Activated T-cell treated with anti-CD3 and anti-CD28 coated beads, Interleukin-2, amount 50 U/mL, for 72 hours (primary cell): ENCODE results near the gene SLC37A3. TPM values are rescaled to one million over a fixed set of nuclear protein-coding genes. Genes with fewer than 3 reads are reported as not detected.
"Not testable (repeated sequence)": the region's sequence is repeated elsewhere in the genome, so short reads cannot be mapped to it uniquely, and the experiment has no call there.

ENCODE experiments used
- ATAC-seq, 2 donors: fragments of 150-1000 bp; cut with Tn5 transposase; replicated peaks in 1 of 2; 2 replicates each; pipeline ENCODE4 v1.10.0; 2021; ENCODE audit warnings: moderate library complexity in 2 of 2, mild to moderate bottlenecking in 1 of 2
- DNase-seq, 2 donors: peaks; one replicate each; pipeline ENCODE4 v3.0.0; 2021 to 2022; ENCODE audit warnings: mixed read lengths in 1 of 2
- H3K27ac Mint-ChIP-seq: one replicate; pipeline ENCODE4 v1.8.0; 2022; ENCODE audit warnings: mild to moderate bottlenecking, moderate library complexity, mixed read lengths
- H3K27me3 Mint-ChIP-seq: one replicate; pipeline ENCODE4 v1.8.0; 2022; ENCODE audit warnings: low read depth, mixed read lengths
- H3K36me3 Mint-ChIP-seq, 2 donors: one replicate each; pipeline ENCODE4 v1.8.0; 2022; ENCODE audit warnings: mixed read lengths in 2 of 2, mild to moderate bottlenecking in 1 of 2; ENCODE audit not compliant: insufficient read depth in 2 of 2
- H3K4me1 Mint-ChIP-seq: one replicate; pipeline ENCODE4 v1.8.0; 2022; ENCODE audit warnings: low read depth, mixed read lengths
- H3K4me3 Mint-ChIP-seq, 2 donors: one replicate each; pipeline ENCODE4 v1.8.0; 2022; ENCODE audit warnings: mild to moderate bottlenecking in 2 of 2, mixed read lengths in 2 of 2, moderate library complexity in 2 of 2
- H3K9me3 Mint-ChIP-seq, 2 donors: one replicate each; pipeline ENCODE4 v1.8.0; 2022; ENCODE audit warnings: mixed read lengths in 2 of 2
- total RNA-seq, 2 donors: library from RNA; stranded (reverse); gene quantifications; one replicate each; pipeline ENCODE4 v1.2.3, GENCODE V29; 2022

Gene SLC37A3
- total RNA-seq, 2 donors from 2014 or later: 54.0 to 77.7 TPM

DNA sequence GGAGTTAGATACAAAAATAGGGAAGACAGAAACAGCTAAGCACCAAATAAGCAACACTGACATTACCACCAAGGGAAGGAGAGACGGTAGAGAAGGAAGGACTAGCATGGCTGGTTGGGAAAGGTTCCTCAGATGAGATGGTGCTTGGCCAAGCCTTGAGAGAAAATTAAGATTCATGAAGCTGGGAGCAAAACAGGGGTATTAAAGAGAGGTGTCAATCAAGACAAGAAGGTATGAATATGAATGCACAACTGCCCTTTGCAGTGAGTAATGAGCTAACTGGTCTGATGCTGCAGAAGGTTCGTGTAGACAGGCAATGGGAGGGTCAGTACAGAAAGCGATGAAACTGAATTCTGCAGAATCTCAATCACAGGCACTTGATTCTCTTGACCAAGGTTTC lies 67.7 kb downstream of the SLC37A3 start:
- ATAC-seq: no peak
- Mint-ChIP-seq H3K27ac (no peak overlapping the region), H3K36me3 (peaks cover 4 to 8% of the 10 kb centered on the region in 2 donors), H3K9me3 (no peaks in the 10 kb centered on the region), H3K4me1 (no peaks in the 10 kb centered on the region), H3K27me3 (no peaks in the 10 kb centered on the region), H3K4me3 (no peak overlapping the region)
- no peak for DNase-seq

GRCh38 chr7:140330128-140330527 lies 68.2 kb downstream of the SLC37A3 start:
- DNase-seq (no peak), ATAC-seq (no peak)
- H3K27ac Mint-ChIP-seq: no peak overlapping the region
- no peaks in the 10 kb centered on the region for H3K27me3 Mint-ChIP-seq
- no peaks in the 10 kb centered on the region for H3K9me3 Mint-ChIP-seq
- H3K4me1 Mint-ChIP-seq: no peaks in the 10 kb centered on the region
- peaks cover 4 to 8% of the 10 kb centered on the region in 2 donors for H3K36me3 Mint-ChIP-seq
- no peak overlapping the region for H3K4me3 Mint-ChIP-seq

DNA sequence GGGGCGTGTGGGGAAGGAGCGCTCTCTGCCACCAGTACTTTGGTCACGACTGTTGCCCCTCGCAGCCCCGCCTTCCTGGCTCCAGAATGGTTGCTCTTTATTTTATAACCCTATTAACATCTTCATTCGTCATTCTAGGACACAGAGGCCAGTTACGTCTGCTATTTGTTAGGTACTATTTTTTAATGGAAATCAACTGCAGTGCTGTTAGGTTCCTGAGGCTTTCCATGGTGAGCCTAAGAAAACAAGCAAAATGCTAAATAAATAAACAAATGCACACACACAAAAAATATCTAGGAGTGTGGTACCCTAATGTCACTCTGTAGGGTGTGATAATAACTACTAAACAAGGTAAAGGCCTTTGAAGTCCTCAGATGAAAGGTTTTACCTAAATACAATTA lies 71.1 kb downstream of the SLC37A3 start:
- no peaks in the 10 kb centered on the region for H3K27me3 Mint-ChIP-seq
- no peaks in the 10 kb centered on the region for H3K4me1 Mint-ChIP-seq
- no peak overlapping the region for H3K4me3 Mint-ChIP-seq
- DNase-seq: no peak
- H3K36me3 Mint-ChIP-seq: peaks cover 0 to 1% of the 10 kb centered on the region in 2 donors
- no peaks in the 10 kb centered on the region for H3K9me3 Mint-ChIP-seq
- no peak for ATAC-seq
- no peak overlapping the region for H3K27ac Mint-ChIP-seq

DNA sequence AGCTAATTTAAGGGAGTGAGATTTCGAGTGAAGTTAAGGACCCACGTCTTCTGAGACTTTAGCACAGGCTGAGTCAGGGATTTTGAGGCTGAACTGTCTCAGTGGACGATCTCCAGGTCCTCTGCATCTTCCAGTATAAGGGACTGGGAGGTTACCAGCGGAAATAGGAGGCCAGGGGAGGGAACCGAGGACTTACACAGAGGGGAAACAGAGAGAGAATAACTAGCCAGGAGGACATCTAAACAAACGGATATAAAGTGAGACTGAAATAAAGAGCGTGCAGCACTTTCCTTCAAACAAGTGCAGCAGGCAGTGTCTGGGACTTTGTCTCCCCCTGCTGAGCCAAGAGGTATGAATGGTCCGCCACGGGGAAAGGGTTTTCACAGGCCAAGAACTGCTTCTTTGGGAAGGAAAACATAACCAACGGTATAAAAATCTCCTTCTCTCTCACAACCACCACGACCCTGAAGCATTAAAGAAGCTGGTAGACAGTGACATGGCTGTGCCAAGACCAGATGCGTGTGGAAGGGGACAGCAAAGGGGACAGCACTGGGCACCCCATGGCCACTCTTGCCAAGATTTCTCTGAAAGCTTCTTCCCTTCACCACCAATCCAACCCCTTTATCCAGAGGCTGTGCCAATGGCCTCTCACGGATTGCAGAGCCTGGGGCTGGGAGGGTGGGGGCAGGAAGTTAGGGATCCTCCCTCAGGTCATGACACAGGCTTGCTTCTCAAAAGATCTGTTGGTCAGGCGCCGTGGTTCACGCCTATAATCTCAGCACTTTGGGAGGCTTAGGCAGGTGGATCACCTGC lies 72.0 kb downstream of the SLC37A3 start:
- Mint-ChIP-seq H3K36me3 (peaks cover 0 to 1% of the 10 kb centered on the region in 2 donors), H3K4me3 (no peak overlapping the region), H3K27me3 (no peaks in the 10 kb centered on the region), H3K4me1 (no peaks in the 10 kb centered on the region), H3K27ac (no peak overlapping the region), H3K9me3 (no peaks in the 10 kb centered on the region)
- ATAC-seq (peak; percentile 67 to 78), DNase-seq (peak; percentile 36 to 43)

- H3K4me1 Mint-ChIP-seq: no peaks in the 10 kb centered on the region
- no peaks in the 10 kb centered on the region for H3K9me3 Mint-ChIP-seq
- H3K27me3 Mint-ChIP-seq: no peaks in the 10 kb centered on the region
- H3K36me3 Mint-ChIP-seq: no peaks in the 10 kb centered on the region
- no peak overlapping the region for H3K27ac Mint-ChIP-seq
- ATAC-seq (no peak), DNase-seq (no peak)
- no peak overlapping the region for H3K4me3 Mint-ChIP-seq
Measured at GRCh38 chr7:140325600-140325999, 72.7 kb downstream of the SLC37A3 start.

- H3K9me3 Mint-ChIP-seq: no peaks in the 10 kb centered on the region
- H3K4me1 Mint-ChIP-seq: peaks cover 6% of the 10 kb centered on the region
- H3K36me3 Mint-ChIP-seq: no peaks in the 10 kb centered on the region
- no peak overlapping the region for H3K27ac Mint-ChIP-seq
- H3K4me3 Mint-ChIP-seq: no peak overlapping the region
- no peaks in the 10 kb centered on the region for H3K27me3 Mint-ChIP-seq
- DNase-seq: no peak
- no peak for ATAC-seq
Measured at GRCh38 chr7:140324714-140325113, 73.6 kb downstream of the SLC37A3 start.

DNA sequence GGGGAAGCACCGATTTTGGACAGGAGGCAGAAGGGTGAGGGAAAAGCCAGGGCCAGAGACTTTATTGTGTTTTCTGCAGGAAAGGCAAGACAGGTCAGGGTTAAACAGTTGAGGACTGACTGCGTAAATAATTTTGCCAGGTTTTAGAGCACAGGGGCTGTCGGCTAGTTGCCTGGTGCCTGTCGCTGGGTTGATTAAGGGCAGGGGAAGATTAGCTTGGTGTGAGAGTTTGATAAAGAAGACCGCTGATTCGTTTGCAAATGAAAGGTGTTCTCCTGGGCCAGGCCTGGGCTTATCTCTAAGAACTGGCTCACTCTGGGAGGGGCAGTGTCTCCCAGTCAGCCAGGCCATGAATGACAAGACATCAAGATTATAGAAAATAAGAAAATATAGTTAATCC lies 75.6 kb downstream of the SLC37A3 start:
- H3K27ac Mint-ChIP-seq: no peak overlapping the region
- peaks cover 5 to 6% of the 10 kb centered on the region in 2 donors for H3K36me3 Mint-ChIP-seq
- peaks cover 17% of the 10 kb centered on the region for H3K4me1 Mint-ChIP-seq
- no peak for ATAC-seq
- H3K27me3 Mint-ChIP-seq: no peaks in the 10 kb centered on the region
- no peak overlapping the region for H3K4me3 Mint-ChIP-seq
- no peaks in the 10 kb centered on the region for H3K9me3 Mint-ChIP-seq
- DNase-seq: no peak

GRCh38 chr7:140320078-140320477 lies 78.3 kb downstream of the SLC37A3 start:
- H3K36me3 Mint-ChIP-seq, H3K9me3 Mint-ChIP-seq, H3K4me3 Mint-ChIP-seq, DNase-seq, ATAC-seq, H3K27ac Mint-ChIP-seq, H3K27me3 Mint-ChIP-seq: not testable (repeated sequence)
- H3K4me1 Mint-ChIP-seq: peaks cover 34% of the 10 kb centered on the region

DNA sequence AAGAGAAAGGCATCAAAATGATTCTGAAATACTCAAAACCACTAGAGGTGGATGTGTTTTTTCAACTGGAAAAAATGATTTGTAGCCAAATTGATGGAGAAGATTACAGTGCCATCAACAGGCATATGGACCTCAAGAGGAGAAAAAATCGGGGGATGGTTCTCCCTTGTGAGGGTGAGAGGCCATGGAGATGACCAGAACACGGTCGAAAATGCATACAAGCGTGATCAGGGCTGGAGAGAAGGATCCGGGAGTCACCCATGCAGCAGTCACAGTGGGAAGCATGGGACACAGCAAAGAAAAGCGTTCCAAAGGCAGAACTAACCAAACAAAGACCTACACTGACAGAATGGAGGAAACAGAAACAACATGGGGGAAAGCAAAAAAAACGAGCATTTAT lies 80.3 kb downstream of the SLC37A3 start:
- Mint-ChIP-seq H3K27me3 (no peaks in the 10 kb centered on the region), H3K36me3 (peaks cover 8 to 9% of the 10 kb centered on the region in 2 donors), H3K4me3 (no peak overlapping the region), H3K4me1 (peaks cover 34% of the 10 kb centered on the region), H3K9me3 (peaks cover 0 to 1% of the 10 kb centered on the region in 2 donors), H3K27ac (no peak overlapping the region)
- ATAC-seq (no peak), DNase-seq (no peak)

- no peak for ATAC-seq
- H3K27ac Mint-ChIP-seq: no peak overlapping the region
- H3K4me1 Mint-ChIP-seq: peaks cover 34% of the 10 kb centered on the region
- peaks cover 12 to 13% of the 10 kb centered on the region in 2 donors for H3K36me3 Mint-ChIP-seq
- DNase-seq: no peak
- H3K4me3 Mint-ChIP-seq: no peak overlapping the region
- no peaks in the 10 kb centered on the region for H3K27me3 Mint-ChIP-seq
- H3K9me3 Mint-ChIP-seq: peaks cover 2 to 3% of the 10 kb centered on the region in 2 donors
Measured at GRCh38 chr7:140317597-140317996, 80.7 kb downstream of the SLC37A3 start.

DNA sequence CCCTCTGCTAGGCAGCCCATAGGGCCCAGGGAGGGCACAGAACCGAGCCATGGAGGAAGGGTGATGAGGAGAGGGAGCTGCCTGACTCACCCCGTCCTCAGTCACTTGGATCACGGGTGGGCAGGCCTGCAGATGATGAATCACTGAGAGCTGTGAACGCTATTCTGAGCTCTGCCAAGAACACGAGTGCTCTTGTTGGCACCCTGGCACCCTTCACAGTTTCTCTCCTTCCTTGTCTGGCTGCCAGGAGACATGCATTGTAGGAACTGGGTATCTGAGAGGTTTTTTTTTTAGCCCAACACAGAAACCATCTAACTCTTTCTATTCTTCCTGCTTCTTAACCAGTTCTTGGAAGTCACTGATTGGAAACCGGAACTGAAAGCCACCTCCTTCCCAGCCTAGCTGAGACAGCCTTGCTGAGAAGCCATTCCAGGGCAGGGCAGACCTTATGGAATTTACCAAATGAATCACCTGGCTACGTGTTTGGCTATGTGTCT lies 82.1 kb downstream of the SLC37A3 start:
- peaks cover 3% of the 10 kb centered on the region in 2 donors for H3K9me3 Mint-ChIP-seq
- DNase-seq (peak; percentile 24 to 25), ATAC-seq (peak; percentile 73 to 86)
- H3K4me3 Mint-ChIP-seq: peak overlapping the region in 1 of 2 donors; percentile 47
- H3K36me3 Mint-ChIP-seq: peaks cover 17 to 19% of the 10 kb centered on the region in 2 donors
- H3K4me1 Mint-ChIP-seq: peaks cover 34% of the 10 kb centered on the region
- no peaks in the 10 kb centered on the region for H3K27me3 Mint-ChIP-seq
- no peak overlapping the region for H3K27ac Mint-ChIP-seq

DNA sequence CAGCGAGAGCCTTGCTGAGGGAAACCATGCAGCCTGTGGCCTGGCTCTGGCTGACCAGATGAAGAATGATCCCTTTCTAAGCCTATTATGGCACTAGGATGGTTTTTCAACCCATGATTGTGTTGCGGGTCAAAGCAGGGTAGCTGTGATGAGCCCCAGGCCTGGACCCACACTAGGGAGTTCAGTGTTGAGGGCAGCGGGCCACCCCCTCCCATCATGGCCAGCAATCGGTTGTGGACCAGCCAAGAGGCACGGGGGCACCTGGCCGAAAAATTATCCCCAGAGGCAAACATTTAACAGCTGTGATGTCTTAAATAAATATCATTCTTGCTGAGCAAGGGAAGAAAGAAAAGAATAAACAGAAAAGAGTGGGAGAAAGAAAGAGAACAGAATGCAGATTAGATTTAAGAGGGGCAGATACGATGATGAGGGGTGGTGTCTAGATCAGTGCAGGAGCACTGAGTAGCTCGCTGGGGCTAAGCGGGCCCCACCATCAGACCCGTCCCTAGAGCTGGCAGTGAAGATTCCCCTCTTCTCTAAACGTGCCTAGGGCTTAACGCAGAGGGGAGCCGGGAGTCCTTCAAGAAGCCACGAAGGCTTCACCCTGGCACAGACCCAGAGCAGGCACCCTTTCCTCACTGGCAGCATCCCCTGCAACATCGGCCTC lies 82.7 kb downstream of the SLC37A3 start:
- Mint-ChIP-seq H3K27me3 (no peaks in the 10 kb centered on the region), H3K36me3 (peaks cover 17 to 19% of the 10 kb centered on the region in 2 donors), H3K27ac (peak overlapping the region; percentile 29), H3K9me3 (peaks cover 3% of the 10 kb centered on the region in 2 donors), H3K4me1 (peaks cover 34% of the 10 kb centered on the region), H3K4me3 (peak overlapping the region in 1 of 2 donors; percentile 4)
- no peak for DNase-seq
- ATAC-seq: peak in 1 of 2 donors; percentile 19
